Endothelial cell of umbilical vein (primary cell): ENCODE data around the gene MICALL1.

Experiments used
- CTCF ChIP-seq, 2 donors: IDR thresholded peaks; 1 replicate in 1 of 2; 2 replicates in 1 of 2; pipeline ENCODE4 v1.5.1; 2011; ENCODE audit warnings: low read length in 2 of 2, mild to moderate bottlenecking in 2 of 2, moderate library complexity in 2 of 2, control low read depth in 1 of 2, inconsistent platforms in 1 of 2, low read depth in 1 of 2; ENCODE audit not compliant: insufficient read depth in 1 of 2; ENCODE audit errors: extremely low read depth in 1 of 2
- EZH2 ChIP-seq: IDR thresholded peaks from 2 replicates; pipeline ENCODE4 v1.6.1; 2012; ENCODE audit warnings: borderline replicate concordance, low read depth, mild to moderate bottlenecking, moderate library complexity, low read length, inconsistent platforms; ENCODE audit not compliant: severe bottlenecking
- JUN ChIP-seq: IDR thresholded peaks from 2 replicates; pipeline ENCODE4 v1.6.1; 2011; ENCODE audit warnings: borderline replicate concordance, low read depth; ENCODE audit not compliant: insufficient read length, insufficient read depth
- MAX ChIP-seq: IDR thresholded peaks from 2 replicates; pipeline ENCODE4 v1.6.1; 2011; ENCODE audit not compliant: insufficient read depth, insufficient read length
- MYC ChIP-seq: IDR thresholded peaks from one replicate; pipeline ENCODE4 v1.6.1; 2011; ENCODE audit warnings: mild to moderate bottlenecking, low read depth, low read length
- POLR2A ChIP-seq: IDR thresholded peaks from 2 replicates; pipeline ENCODE4 v1.6.1; 2012; ENCODE audit warnings: low read depth, mild to moderate bottlenecking, control low read depth, low read length
- POLR2AphosphoS5 ChIP-seq: IDR thresholded peaks from 2 replicates; pipeline ENCODE4 v1.6.1; 2012; ENCODE audit warnings: low read depth, mild to moderate bottlenecking, control low read depth, low read length, moderate library complexity; ENCODE audit not compliant: insufficient read depth

GRCh38 chr22:37973271-37974170 lies 67.4 kb downstream of the MICALL1 start:
- TF ChIP-seq CTCF (IDR thresholded peaks at IDR 0.05; ENCODE audit: extremely low read depth in 1 of 2, insufficient read depth in 1 of 2, low read depth in 1 of 2, low read length in 2 of 2) (no peak), POLR2A (no peak), POLR2AphosphoS5 (no peak), JUN (no peak), MAX (no peak), EZH2 (no peak), MYC (no peak)
